OCI-LY3 (cell line): Measurements from ENCODE around the gene VPS13D.

Experiments
- EZH2phosphoT487 ChIP-seq: fragments of 200-600 bp; shearing (Covaris generic); IDR thresholded peaks from 2 replicates; pipeline ENCODE4 v1.6.1; 2018; ENCODE audit warnings: antibody characterized with exemption, mixed run types, low read depth
- TF ChIP-seq, protein P1 (sequence below): fragments of 200-600, 300-600 bp; sonication (generic); IDR thresholded peaks from 2 replicates; pipeline ENCODE4 v1.5.1; 2014; ENCODE audit warnings: antibody characterized with exemption, low read length, low read depth

DNA sequence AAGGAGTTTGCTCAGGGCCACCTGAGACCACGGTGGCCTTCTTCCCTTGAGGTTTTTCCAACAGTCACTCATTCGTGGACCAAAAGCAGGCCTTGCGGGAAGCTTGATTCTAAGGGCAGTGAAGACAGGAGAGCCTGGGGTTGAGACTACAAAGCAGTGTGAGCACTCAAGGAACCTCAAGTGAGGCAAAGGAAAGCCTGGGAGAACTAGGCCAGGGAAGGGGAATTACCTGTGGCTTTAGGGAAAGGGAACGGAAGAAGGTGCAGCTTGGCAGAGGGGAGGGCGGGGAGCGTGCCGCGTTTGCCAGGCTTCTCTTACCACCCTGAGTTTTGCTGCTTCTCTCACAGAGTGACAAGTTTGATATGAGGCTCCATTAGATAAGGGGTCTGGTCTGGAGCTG, 273.9 kb downstream of the VPS13D start:
- TF ChIP-seq, protein P1, sequence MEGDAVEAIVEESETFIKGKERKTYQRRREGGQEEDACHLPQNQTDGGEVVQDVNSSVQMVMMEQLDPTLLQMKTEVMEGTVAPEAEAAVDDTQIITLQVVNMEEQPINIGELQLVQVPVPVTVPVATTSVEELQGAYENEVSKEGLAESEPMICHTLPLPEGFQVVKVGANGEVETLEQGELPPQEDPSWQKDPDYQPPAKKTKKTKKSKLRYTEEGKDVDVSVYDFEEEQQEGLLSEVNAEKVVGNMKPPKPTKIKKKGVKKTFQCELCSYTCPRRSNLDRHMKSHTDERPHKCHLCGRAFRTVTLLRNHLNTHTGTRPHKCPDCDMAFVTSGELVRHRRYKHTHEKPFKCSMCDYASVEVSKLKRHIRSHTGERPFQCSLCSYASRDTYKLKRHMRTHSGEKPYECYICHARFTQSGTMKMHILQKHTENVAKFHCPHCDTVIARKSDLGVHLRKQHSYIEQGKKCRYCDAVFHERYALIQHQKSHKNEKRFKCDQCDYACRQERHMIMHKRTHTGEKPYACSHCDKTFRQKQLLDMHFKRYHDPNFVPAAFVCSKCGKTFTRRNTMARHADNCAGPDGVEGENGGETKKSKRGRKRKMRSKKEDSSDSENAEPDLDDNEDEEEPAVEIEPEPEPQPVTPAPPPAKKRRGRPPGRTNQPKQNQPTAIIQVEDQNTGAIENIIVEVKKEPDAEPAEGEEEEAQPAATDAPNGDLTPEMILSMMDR: no peak
- TF ChIP-seq EZH2phosphoT487: no peak
